ENCODE data around the gene CARTPT. TPM values are rescaled to one million over a fixed set of nuclear protein-coding genes. Genes with fewer than 3 reads are reported as not detected.
A peak's percentile ranks its signal among the peaks of the same experiment; 100 is the strongest.

CARTPT gene
- total RNA-seq (not detected), polyA plus RNA-seq (not detected), total RNA-seq (not detected)

DNA sequence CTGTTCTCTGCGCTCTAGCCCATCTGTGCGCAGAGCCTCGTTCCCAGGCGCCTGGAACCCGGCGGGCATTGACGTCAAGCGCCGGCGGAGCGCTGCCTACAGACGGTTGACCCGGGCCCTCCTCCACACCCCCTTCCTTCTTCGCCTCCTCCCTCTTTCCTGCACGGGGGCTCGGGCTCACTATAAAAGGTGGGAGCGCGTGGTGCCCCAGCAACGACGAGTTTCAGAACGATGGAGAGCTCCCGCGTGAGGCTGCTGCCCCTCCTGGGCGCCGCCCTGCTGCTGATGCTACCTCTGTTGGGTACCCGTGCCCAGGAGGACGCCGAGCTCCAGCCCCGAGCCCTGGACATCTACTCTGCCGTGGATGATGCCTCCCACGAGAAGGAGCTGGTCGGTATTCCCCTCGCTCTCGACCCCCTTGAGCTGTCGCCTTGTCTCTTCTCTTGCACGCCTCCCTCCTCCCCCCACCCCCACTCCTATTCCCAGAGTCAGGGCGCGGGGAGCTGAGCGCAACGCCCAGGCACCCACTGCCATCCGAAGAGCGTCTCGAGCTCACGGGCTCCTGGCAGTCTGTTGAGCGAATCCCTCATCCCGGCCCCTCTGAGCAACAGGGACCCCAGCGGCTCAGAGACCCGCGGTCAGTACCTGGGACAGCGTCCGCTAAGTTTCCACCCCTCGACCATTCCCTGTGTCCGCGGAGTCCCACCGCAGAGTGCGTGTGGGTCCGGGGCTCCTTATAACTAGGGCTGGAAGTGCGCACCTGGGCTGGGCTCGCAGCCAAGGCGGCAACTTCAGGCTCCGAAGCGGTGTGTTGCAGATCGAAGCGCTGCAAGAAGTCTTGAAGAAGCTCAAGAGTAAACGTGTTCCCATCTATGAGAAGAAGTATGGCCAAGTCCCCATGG, at the start of gene CARTPT:
TSS of gene CARTPT (plus strand) at position 213 of the 902 bp plus-strand sequence. CDS start at position 232, 19 bp downstream.
- intact Hi-C loops (cut with micrococcal nuclease): no loop called here
- peak within 1 kb of the TSS in 1 of 10 donors; percentile 44 for H3K4me3 Mint-ChIP-seq
- Histone ChIP-seq H3K4me1 (ENCODE audit: control insufficient read depth in 2 of 2, insufficient read depth in 2 of 2, low read length in 2 of 2) (no peaks in the 10 kb centered on the region), H3K36me3 (ENCODE audit: control insufficient read depth in 2 of 3, insufficient read depth in 3 of 3, low read length in 3 of 3) (no peaks in the 10 kb centered on the region), H3K4me3 (ENCODE audit: low read length) (no peak within 1 kb of the TSS), H3K27me3 (ENCODE audit: control insufficient read depth in 2 of 2, insufficient read depth in 2 of 2, low read length in 2 of 2) (peaks cover 0 to 6% of the 10 kb centered on the region in 2 donors), H3K9me3 (ENCODE audit: control insufficient read depth in 2 of 3, low read length in 3 of 3) (no peaks in the 10 kb centered on the region), H3K27ac (ENCODE audit: low read depth, low read length) (no peak within 1 kb of the TSS)
- H3K36me3 Mint-ChIP-seq: peaks cover 0 to 3% (median 0%) of the 10 kb centered on the region in 5 donors
- DNase-seq (no peak), ATAC-seq (no peak)
- no peak within 1 kb of the TSS for H3K27ac Mint-ChIP-seq
- H3K27me3 Mint-ChIP-seq: peaks cover 66 to 84% (median 79%) of the 10 kb centered on the region in 5 donors
- peaks cover 0 to 6% (median 3%) of the 10 kb centered on the region in 7 donors for H3K4me1 Mint-ChIP-seq
- CTCF ChIA-PET: no interaction called here
- POLR2A ChIA-PET: no interaction called here
- H3K9me3 Mint-ChIP-seq: peaks cover 0 to 7% (median 0%) of the 10 kb centered on the region in 11 donors

- Mint-ChIP-seq H3K4me1 (no peaks in the 10 kb centered on the region), H3K27me3 (peaks cover 27 to 48% (median 33%) of the 10 kb centered on the region in 5 donors), H3K4me3 (no peak overlapping the region), H3K9me3 (peaks cover 0 to 8% (median 0%) of the 10 kb centered on the region in 11 donors), H3K27ac (no peak overlapping the region), H3K36me3 (no peaks in the 10 kb centered on the region)
- Histone ChIP-seq H3K4me1 (ENCODE audit: control insufficient read depth in 2 of 2, insufficient read depth in 2 of 2, low read length in 2 of 2) (no peaks in the 10 kb centered on the region), H3K9me3 (ENCODE audit: control insufficient read depth in 2 of 3, low read length in 3 of 3) (no peaks in the 10 kb centered on the region), H3K27me3 (ENCODE audit: control insufficient read depth in 2 of 2, insufficient read depth in 2 of 2, low read length in 2 of 2) (no peaks in the 10 kb centered on the region), H3K36me3 (ENCODE audit: control insufficient read depth in 2 of 3, insufficient read depth in 3 of 3, low read length in 3 of 3) (no peaks in the 10 kb centered on the region), H3K4me3 (ENCODE audit: low read length) (no peak overlapping the region), H3K27ac (ENCODE audit: low read depth, low read length) (no peak overlapping the region)
- intact Hi-C loops (cut with micrococcal nuclease): no loop called here
- POLR2A ChIA-PET: no interaction called here
- no peak for DNase-seq
- no peak for ATAC-seq
- CTCF ChIA-PET: no interaction called here
These were observed 41.1 kb upstream of the CARTPT start for GRCh38 chr5:71677977-71678376.

- H3K27ac Mint-ChIP-seq: no peak overlapping the region
- Histone ChIP-seq H3K4me3 (ENCODE audit: low read length) (no peak overlapping the region), H3K36me3 (ENCODE audit: control insufficient read depth in 2 of 3, insufficient read depth in 3 of 3, low read length in 3 of 3) (no peaks in the 10 kb centered on the region), H3K27ac (ENCODE audit: low read depth, low read length) (no peak overlapping the region), H3K9me3 (ENCODE audit: control insufficient read depth in 2 of 3, low read length in 3 of 3) (no peaks in the 10 kb centered on the region), H3K4me1 (ENCODE audit: control insufficient read depth in 2 of 2, insufficient read depth in 2 of 2, low read length in 2 of 2) (no peaks in the 10 kb centered on the region), H3K27me3 (ENCODE audit: control insufficient read depth in 2 of 2, insufficient read depth in 2 of 2, low read length in 2 of 2) (no peaks in the 10 kb centered on the region)
- no peak overlapping the region for H3K4me3 Mint-ChIP-seq
- peaks cover 16 to 47% (median 43%) of the 10 kb centered on the region in 5 donors for H3K27me3 Mint-ChIP-seq
- peaks cover 0 to 11% (median 1%) of the 10 kb centered on the region in 11 donors for H3K9me3 Mint-ChIP-seq
- no peak for DNase-seq
- intact Hi-C loops (cut with micrococcal nuclease): no loop called here
- ChIA-PET POLR2A (no interaction called here), CTCF (no interaction called here)
- no peaks in the 10 kb centered on the region for H3K4me1 Mint-ChIP-seq
- H3K36me3 Mint-ChIP-seq: peaks cover 0 to 8% (median 0%) of the 10 kb centered on the region in 5 donors
- ATAC-seq: no peak
These were observed 39.4 kb upstream of the CARTPT start for GRCh38 chr5:71679714-71680113.

- peaks cover 21 to 55% (median 48%) of the 10 kb centered on the region in 5 donors for H3K27me3 Mint-ChIP-seq
- ChIA-PET CTCF (no interaction called here), POLR2A (no interaction called here)
- ATAC-seq (no peak), DNase-seq (no peak)
- no peak overlapping the region for H3K4me3 ChIP-seq (ENCODE audit: low read length)
- H3K27ac ChIP-seq (ENCODE audit: low read depth, low read length): no peak overlapping the region
- no peak overlapping the region for H3K4me3 Mint-ChIP-seq
- H3K27me3 ChIP-seq (ENCODE audit: control insufficient read depth in 2 of 2, insufficient read depth in 2 of 2, low read length in 2 of 2): no peaks in the 10 kb centered on the region
- no peak overlapping the region for H3K27ac Mint-ChIP-seq
- no peaks in the 10 kb centered on the region for H3K4me1 Mint-ChIP-seq
- no peaks in the 10 kb centered on the region for H3K9me3 ChIP-seq (ENCODE audit: control insufficient read depth in 2 of 3, low read length in 3 of 3)
- intact Hi-C loops (cut with micrococcal nuclease): no loop called here
- peaks cover 0 to 9% (median 0%) of the 10 kb centered on the region in 5 donors for H3K36me3 Mint-ChIP-seq
- peaks cover 0 to 18% (median 8%) of the 10 kb centered on the region in 11 donors for H3K9me3 Mint-ChIP-seq
- no peaks in the 10 kb centered on the region for H3K36me3 ChIP-seq (ENCODE audit: control insufficient read depth in 2 of 3, insufficient read depth in 3 of 3, low read length in 3 of 3)
- no peaks in the 10 kb centered on the region for H3K4me1 ChIP-seq (ENCODE audit: control insufficient read depth in 2 of 2, insufficient read depth in 2 of 2, low read length in 2 of 2)
These were observed 38.6 kb upstream of the CARTPT start for GRCh38 chr5:71680510-71680909.

DNA sequence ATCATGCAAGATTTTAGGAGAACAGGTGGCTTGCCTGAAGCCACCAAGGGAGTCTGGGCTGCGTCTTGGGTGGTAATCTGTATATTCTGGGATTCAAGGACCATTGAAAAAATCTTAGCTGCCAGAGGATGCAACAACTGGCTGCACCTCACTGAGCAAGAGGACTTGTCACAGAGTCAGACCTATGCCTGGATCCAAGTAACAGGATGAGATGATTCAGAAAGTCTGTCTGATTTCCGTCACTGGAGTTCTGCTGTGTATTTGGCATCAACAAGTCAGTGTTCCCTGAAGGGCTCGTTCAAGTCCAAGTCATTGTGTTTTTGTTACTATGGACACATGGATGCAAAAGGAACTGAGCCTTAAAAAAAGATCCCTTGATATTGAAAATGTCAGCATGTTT, 37.8 kb upstream of the CARTPT start:
- Mint-ChIP-seq H3K9me3 (peaks cover 0 to 25% (median 12%) of the 10 kb centered on the region in 11 donors), H3K27me3 (peaks cover 23 to 57% (median 52%) of the 10 kb centered on the region in 5 donors), H3K36me3 (peaks cover 0 to 13% (median 0%) of the 10 kb centered on the region in 5 donors), H3K4me1 (no peaks in the 10 kb centered on the region), H3K4me3 (no peak overlapping the region), H3K27ac (no peak overlapping the region)
- Histone ChIP-seq H3K4me3 (ENCODE audit: low read length) (no peak overlapping the region), H3K4me1 (ENCODE audit: control insufficient read depth in 2 of 2, insufficient read depth in 2 of 2, low read length in 2 of 2) (no peaks in the 10 kb centered on the region), H3K27ac (ENCODE audit: low read depth, low read length) (no peak overlapping the region), H3K27me3 (ENCODE audit: control insufficient read depth in 2 of 2, insufficient read depth in 2 of 2, low read length in 2 of 2) (no peaks in the 10 kb centered on the region), H3K36me3 (ENCODE audit: control insufficient read depth in 2 of 3, insufficient read depth in 3 of 3, low read length in 3 of 3) (no peaks in the 10 kb centered on the region), H3K9me3 (ENCODE audit: control insufficient read depth in 2 of 3, low read length in 3 of 3) (no peaks in the 10 kb centered on the region)
- DNase-seq: no peak
- ChIA-PET POLR2A (no interaction called here), CTCF (no interaction called here)
- no peak for ATAC-seq
- intact Hi-C loops (cut with micrococcal nuclease): no loop called here

DNA sequence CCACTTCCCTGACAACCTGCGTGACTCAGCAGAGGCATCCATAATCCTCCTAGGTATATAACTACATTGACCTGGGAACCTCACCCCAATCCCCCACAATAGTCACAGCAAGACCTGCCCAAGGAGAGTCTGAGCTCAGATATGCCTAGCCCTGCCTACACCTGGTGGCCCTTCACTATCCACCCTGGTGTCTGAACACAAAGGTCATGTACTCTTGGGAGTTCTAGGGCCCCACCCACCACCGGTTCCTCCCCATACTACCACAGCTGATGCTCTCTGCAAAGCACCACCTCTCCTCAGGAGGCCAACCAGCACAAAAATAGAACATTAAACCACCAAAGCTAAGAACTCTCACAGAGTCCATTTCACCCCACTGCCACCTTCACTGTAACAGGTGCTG, 34.8 kb upstream of the CARTPT start:
- H3K4me3 Mint-ChIP-seq: no peak overlapping the region
- intact Hi-C loops (cut with micrococcal nuclease): no loop called here
- no peaks in the 10 kb centered on the region for H3K4me1 ChIP-seq (ENCODE audit: control insufficient read depth in 2 of 2, insufficient read depth in 2 of 2, low read length in 2 of 2)
- H3K4me3 ChIP-seq (ENCODE audit: low read length): no peak overlapping the region
- H3K27ac ChIP-seq (ENCODE audit: low read depth, low read length): no peak overlapping the region
- H3K27me3 ChIP-seq (ENCODE audit: control insufficient read depth in 2 of 2, insufficient read depth in 2 of 2, low read length in 2 of 2): no peaks in the 10 kb centered on the region
- POLR2A ChIA-PET: no interaction called here
- no peaks in the 10 kb centered on the region for H3K9me3 ChIP-seq (ENCODE audit: control insufficient read depth in 2 of 3, low read length in 3 of 3)
- H3K36me3 ChIP-seq (ENCODE audit: control insufficient read depth in 2 of 3, insufficient read depth in 3 of 3, low read length in 3 of 3): no peaks in the 10 kb centered on the region
- CTCF ChIA-PET: no interaction called here
- DNase-seq (no peak), ATAC-seq (no peak)
- H3K36me3 Mint-ChIP-seq: peaks cover 0 to 13% (median 0%) of the 10 kb centered on the region in 5 donors
- peaks cover 0 to 25% (median 12%) of the 10 kb centered on the region in 11 donors for H3K9me3 Mint-ChIP-seq
- H3K27ac Mint-ChIP-seq: peak overlapping the region in 1 of 9 donors; percentile 33
- H3K27me3 Mint-ChIP-seq: peaks cover 41 to 73% (median 55%) of the 10 kb centered on the region in 5 donors
- H3K4me1 Mint-ChIP-seq: no peaks in the 10 kb centered on the region

Measured in naive thymus-derived CD4-positive, alpha-beta T cell (primary cell).